Activated CD4-positive, alpha-beta T cell treated with anti-CD3 and anti-CD28 coated beads, Interleukin-2, amount 10 ng/mL, durations not matched to agents 7 days and 5 days (primary cell): ENCODE data around the gene KCNH1. TPM values are rescaled to one million over a fixed set of nuclear protein-coding genes. Genes with fewer than 3 reads are reported as not detected.

Source experiments
- CTCF ChIA-PET: fragments of 350-600 bp; sonication (Branson Sonifier 250); formaldehyde crosslinking; loops from one replicate; lab custom pipeline; 2021; ENCODE audit warnings: antibody characterized with exemption; lab: Charles Lee
- POLR2A ChIA-PET: fragments of 350-600 bp; sonication (Branson Sonifier 250); formaldehyde crosslinking; loops from one replicate; lab custom pipeline; 2021; ENCODE audit warnings: antibody characterized with exemption; lab: Charles Lee
- DNase-seq: peaks from one replicate; pipeline ENCODE4 v3.0.0-alpha.2; 2020
- H3K27ac Mint-ChIP-seq: one replicate; pipeline ENCODE4 v1.8.0; 2021; ENCODE audit warnings: mild to moderate bottlenecking, moderate library complexity, mixed read lengths
- H3K27me3 Mint-ChIP-seq: one replicate; pipeline ENCODE4 v1.8.0; 2021; ENCODE audit warnings: mixed read lengths
- H3K36me3 Mint-ChIP-seq: one replicate; pipeline ENCODE4 v1.8.0; 2021; ENCODE audit warnings: low read depth, mixed read lengths
- H3K4me1 Mint-ChIP-seq: one replicate; pipeline ENCODE4 v1.8.0; 2021; ENCODE audit warnings: mixed read lengths
- H3K4me3 Mint-ChIP-seq: one replicate; pipeline ENCODE4 v1.8.0; 2021; ENCODE audit warnings: mild to moderate bottlenecking, moderate library complexity, mixed read lengths
- H3K9me3 Mint-ChIP-seq: one replicate; pipeline ENCODE4 v1.8.0; 2021; ENCODE audit warnings: mixed read lengths
- total RNA-seq, 2 experiments: library from RNA; stranded (reverse); gene quantifications; one replicate each; pipeline ENCODE4 v1.2.3, GENCODE V29; 2021

The KCNH1 gene
- total RNA-seq, 2 experiments from 2014 or later = not detected

DNA sequence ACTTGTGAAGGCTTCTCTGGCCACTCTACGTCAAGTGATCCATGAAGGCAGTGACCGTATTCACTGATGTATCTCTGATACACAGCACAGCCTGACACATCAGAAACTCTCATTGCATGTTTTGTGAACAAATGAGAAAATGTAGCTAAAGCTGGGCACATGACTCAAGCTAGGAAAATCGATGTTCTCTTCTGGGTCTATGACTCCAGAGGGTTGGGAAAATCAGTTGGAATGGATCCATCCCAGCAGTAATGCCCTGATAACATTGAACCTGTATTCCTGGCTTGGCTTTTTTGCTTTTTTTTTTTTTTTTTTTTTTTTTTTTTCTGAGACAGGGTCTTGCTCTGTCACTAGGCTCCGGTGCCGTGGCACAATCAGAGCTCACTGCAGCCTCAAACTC is 395.7 kb downstream of the KCNH1 start:
- Mint-ChIP-seq H3K4me3 (no peak overlapping the region), H3K27me3 (peaks cover 6% of the 10 kb centered on the region), H3K9me3 (no peaks in the 10 kb centered on the region), H3K4me1 (no peaks in the 10 kb centered on the region), H3K27ac (no peak overlapping the region), H3K36me3 (no peaks in the 10 kb centered on the region)
- ChIA-PET POLR2A (no interaction called here), CTCF (no interaction called here)
- no peak for DNase-seq

DNA sequence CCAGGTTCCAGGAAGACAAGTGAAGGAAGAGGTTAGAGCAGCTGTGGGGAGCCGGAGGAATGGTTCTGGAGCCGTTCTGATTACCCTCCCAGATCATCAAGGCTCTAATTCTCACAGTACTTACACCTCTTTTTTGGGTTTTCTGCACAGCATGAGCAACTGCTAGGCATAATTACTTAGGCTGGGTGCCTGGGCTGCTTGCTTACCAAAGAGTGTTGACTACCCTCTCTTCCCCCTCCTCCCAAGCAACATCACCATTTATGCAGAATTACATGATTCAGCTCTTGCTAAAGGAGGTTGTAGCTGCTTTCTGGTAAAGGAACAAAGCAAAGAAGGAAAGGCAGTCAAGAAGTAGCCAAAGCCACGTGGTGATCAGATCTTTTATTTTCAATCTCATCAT is 397.2 kb downstream of the KCNH1 start:
- DNase-seq = no peak
- ChIA-PET CTCF (no interaction called here), POLR2A (no interaction called here)
- Mint-ChIP-seq H3K27me3 (peaks cover 6% of the 10 kb centered on the region), H3K36me3 (no peaks in the 10 kb centered on the region), H3K9me3 (no peaks in the 10 kb centered on the region), H3K4me3 (no peak overlapping the region), H3K27ac (no peak overlapping the region), H3K4me1 (no peaks in the 10 kb centered on the region)

DNA sequence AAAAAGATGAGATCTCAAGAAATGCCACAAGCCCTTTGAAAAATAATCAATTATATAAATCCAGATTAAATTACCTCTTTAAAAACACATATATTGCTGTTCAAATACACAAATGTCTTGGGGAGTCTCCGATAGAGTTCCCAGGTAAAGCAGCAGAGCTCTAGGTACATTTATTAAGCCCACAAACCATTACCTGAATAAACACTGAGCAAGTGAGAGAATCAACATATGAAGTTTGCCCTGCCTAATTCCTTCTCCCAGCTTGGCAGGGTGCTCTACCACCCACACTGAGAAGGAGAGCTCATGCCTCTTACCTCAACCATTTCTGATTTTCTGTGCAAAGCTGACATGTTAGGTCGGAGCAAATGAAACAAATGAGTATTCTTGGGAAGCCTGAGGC is 402.4 kb downstream of the KCNH1 start:
- Mint-ChIP-seq H3K27ac (no peak overlapping the region), H3K4me3 (no peak overlapping the region), H3K27me3 (peaks cover 5% of the 10 kb centered on the region), H3K36me3 (no peaks in the 10 kb centered on the region), H3K9me3 (no peaks in the 10 kb centered on the region), H3K4me1 (peaks cover 3% of the 10 kb centered on the region)
- CTCF ChIA-PET = interaction anchor here (0.9 kb wide), 1 partner anchor 9 kb away, joined by 9 read pairs; no protein-coding TSS in a partner anchor
- POLR2A ChIA-PET = no interaction called here
- DNase-seq = no peak

DNA sequence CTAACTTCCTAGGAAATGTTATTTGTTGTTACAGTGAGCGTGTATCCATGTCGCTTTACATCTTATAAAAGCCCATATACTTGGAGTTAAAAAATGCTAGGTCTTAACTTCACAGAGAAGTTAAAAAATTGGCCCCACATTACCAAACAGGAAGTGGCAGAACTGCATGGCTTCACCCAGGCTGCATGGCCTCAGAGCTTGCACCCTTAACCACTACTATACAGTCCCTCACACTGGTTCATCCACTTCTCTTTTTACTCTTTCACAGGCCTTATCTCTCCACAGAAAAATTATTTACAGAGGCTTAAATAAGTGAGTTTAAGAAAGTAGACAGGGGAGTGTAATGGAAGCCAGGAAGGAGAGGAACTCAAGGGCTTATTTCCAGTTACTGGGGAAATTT is 402.8 kb downstream of the KCNH1 start:
- no peak for DNase-seq
- H3K27ac Mint-ChIP-seq = no peak overlapping the region
- peaks cover 3% of the 10 kb centered on the region for H3K4me1 Mint-ChIP-seq

DNA sequence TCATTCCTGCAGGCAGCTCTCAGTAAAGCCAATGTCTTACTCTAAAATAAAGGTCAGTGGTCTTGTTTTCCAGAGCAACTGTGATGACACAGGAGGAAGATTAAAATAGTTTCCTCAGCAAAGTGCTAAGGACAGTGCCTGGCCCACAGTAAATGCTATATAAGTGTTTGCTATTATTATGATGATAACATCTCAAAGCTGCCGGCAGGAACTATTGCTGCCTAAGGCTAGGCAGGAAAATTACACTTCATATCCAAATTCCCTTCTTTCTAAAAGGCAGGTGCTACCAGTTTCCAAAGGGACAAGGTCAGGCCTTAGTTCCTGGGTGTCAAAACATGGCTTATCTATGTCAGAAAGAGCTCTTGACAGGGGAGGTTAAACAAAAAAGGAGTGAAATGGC is 403.9 kb downstream of the KCNH1 start:
- H3K27ac Mint-ChIP-seq = no peak overlapping the region
- no peak overlapping the region for H3K4me3 Mint-ChIP-seq
- H3K27me3 Mint-ChIP-seq = peaks cover 3% of the 10 kb centered on the region
- no peak for DNase-seq
- POLR2A ChIA-PET = no interaction called here
- CTCF ChIA-PET = no interaction called here
- no peaks in the 10 kb centered on the region for H3K9me3 Mint-ChIP-seq
- H3K36me3 Mint-ChIP-seq = no peaks in the 10 kb centered on the region
- peaks cover 3% of the 10 kb centered on the region for H3K4me1 Mint-ChIP-seq

More for the DNA sequence above, 402.8 kb downstream of the KCNH1 start:
- Mint-ChIP-seq H3K9me3 (no peaks in the 10 kb centered on the region), H3K27me3 (peaks cover 3% of the 10 kb centered on the region), H3K4me3 (no peak overlapping the region), H3K36me3 (no peaks in the 10 kb centered on the region)
- ChIA-PET POLR2A (no interaction called here), CTCF (no interaction called here)

DNA sequence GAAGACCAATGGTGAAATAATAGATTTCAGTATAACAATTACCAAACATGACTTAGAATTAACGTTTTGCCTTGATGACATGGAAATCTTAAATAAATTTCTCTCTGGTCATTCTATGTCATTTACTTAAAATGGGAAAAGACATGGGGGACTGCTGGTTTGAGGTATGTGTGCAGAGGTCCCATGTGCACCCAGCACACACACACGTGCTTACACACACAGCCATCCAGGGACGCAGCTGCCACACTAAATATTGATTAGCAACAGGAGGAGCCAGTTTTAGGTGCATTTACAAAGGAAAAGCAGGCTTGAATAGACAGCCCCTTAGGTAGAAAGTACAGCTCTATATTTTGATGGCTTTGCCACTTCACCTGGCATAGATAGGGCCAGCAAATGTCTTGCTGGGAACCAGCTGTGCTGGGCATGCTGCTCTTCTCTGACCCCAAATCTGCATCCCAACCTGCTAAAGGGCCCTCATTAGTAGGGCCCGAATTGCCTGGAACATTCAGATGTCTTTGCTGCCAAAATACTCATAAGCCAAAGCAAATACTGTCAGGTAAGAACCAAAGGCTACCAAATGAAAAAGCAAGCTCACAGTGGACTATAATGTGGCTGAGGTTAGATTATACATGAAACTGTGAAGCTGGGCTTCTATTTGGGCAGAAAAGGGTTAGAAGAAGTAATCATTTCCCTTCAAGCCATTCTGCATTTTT is 405.4 kb downstream of the KCNH1 start:
- POLR2A ChIA-PET = no interaction called here
- CTCF ChIA-PET = no interaction called here
- no peaks in the 10 kb centered on the region for H3K36me3 Mint-ChIP-seq

DNA sequence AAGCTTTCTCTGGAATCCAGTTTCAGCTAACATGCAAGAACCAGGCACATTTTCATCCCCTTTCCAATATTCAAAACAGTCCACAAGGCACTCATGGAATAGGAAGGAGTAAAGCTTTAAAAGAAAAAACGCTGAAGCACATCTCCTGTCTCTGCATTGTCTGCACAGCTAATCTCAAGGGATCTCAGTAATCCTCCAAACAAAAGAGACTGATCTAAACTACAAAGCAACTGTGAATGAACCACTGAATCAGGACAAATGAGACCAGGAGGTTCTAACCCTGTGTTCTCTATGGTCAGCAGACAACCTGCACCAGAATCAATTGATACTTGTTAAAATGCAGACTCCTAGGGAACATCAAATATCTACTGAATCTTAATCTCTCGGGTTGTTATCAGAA is 406.2 kb downstream of the KCNH1 start:
- Mint-ChIP-seq H3K27me3 (peaks cover 5% of the 10 kb centered on the region), H3K36me3 (no peaks in the 10 kb centered on the region), H3K4me1 (peaks cover 3% of the 10 kb centered on the region), H3K9me3 (no peaks in the 10 kb centered on the region), H3K4me3 (no peak overlapping the region), H3K27ac (no peak overlapping the region)
- ChIA-PET CTCF (no interaction called here), POLR2A (no interaction called here)
- DNase-seq = no peak

More for the DNA sequence above, 405.4 kb downstream of the KCNH1 start:
- no peak for DNase-seq
- no peaks in the 10 kb centered on the region for H3K9me3 Mint-ChIP-seq
- H3K27me3 Mint-ChIP-seq = peaks cover 3% of the 10 kb centered on the region
- no peak overlapping the region for H3K4me3 Mint-ChIP-seq
- H3K4me1 Mint-ChIP-seq = peaks cover 3% of the 10 kb centered on the region
- H3K27ac Mint-ChIP-seq = no peak overlapping the region

DNA sequence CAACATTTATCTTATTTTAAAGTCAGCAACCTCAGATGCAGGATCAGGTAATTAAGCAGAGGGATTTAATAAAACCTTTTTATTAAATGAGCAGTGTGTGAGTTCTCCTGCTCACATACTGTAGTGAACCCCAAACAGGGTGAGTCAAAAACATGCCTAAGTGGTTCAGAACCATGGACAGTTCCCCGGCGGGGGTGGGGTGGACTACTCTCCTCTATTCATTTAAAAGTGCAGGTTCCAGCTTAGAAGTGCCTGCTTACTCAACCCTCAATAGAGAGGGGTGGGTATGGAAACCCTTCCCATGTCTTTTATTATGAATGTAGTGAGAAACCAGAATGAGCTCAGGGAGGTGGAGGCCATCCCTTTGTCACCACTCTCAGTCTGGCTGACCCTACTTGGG is 407.3 kb downstream of the KCNH1 start:
- DNase-seq = peak; percentile 50
- no peaks in the 10 kb centered on the region for H3K9me3 Mint-ChIP-seq
- H3K27me3 Mint-ChIP-seq = peaks cover 5% of the 10 kb centered on the region
- H3K27ac Mint-ChIP-seq = no peak overlapping the region
- no peak overlapping the region for H3K4me3 Mint-ChIP-seq
- CTCF ChIA-PET = no interaction called here
- H3K36me3 Mint-ChIP-seq = no peaks in the 10 kb centered on the region
- POLR2A ChIA-PET = no interaction called here
- peaks cover 3% of the 10 kb centered on the region for H3K4me1 Mint-ChIP-seq

DNA sequence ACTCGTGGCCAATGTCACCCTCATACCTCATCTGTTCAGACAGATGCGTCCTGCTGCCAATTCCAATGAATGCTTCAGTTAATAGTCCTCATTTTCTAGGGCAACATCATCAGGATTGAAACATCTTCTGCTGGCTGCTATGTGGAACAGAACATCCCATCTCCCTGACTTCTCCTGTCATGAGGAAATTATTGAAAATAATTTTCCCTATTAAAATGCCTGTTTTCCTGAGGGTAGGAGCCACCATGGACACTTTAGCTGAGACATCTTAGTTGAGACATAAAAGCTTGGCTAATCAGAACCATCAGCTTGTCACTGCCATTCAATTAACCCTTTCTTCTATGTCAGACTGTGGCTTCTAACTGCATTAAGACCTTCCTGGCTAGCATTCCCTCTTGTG is 409.2 kb downstream of the KCNH1 start:
- Mint-ChIP-seq H3K27ac (no peak overlapping the region), H3K27me3 (peaks cover 5% of the 10 kb centered on the region), H3K4me3 (no peak overlapping the region), H3K9me3 (no peaks in the 10 kb centered on the region), H3K36me3 (no peaks in the 10 kb centered on the region), H3K4me1 (no peaks in the 10 kb centered on the region)
- POLR2A ChIA-PET = no interaction called here
- no peak for DNase-seq
- CTCF ChIA-PET = interaction anchor here (0.8 kb wide), 1 partner anchor 15 kb away, joined by 3 read pairs; no protein-coding TSS in a partner anchor

DNA sequence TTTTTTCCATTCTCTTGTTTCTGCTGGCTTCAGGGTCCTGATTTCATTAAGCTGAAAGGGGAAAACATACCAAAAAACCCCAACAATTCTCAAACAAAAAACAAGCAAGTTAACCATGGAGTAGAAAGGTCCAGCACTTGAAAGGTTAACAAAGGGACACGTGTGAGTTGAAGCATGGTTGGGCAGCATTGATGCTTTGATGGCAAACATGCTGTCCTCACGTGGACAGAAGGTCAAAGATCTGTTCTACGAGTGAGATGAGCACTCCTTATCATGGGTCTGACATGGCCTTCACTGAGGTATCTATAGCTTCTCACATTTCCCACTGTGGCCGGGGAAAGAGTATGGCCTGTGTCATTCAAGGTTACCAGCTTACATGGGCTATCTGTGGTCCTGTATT is 410.3 kb downstream of the KCNH1 start:
- no peak for DNase-seq
- Mint-ChIP-seq H3K27ac (no peak overlapping the region), H3K27me3 (peaks cover 5% of the 10 kb centered on the region), H3K9me3 (no peaks in the 10 kb centered on the region), H3K4me1 (no peaks in the 10 kb centered on the region), H3K36me3 (no peaks in the 10 kb centered on the region), H3K4me3 (no peak overlapping the region)
- POLR2A ChIA-PET = no interaction called here
- CTCF ChIA-PET = no interaction called here

DNA sequence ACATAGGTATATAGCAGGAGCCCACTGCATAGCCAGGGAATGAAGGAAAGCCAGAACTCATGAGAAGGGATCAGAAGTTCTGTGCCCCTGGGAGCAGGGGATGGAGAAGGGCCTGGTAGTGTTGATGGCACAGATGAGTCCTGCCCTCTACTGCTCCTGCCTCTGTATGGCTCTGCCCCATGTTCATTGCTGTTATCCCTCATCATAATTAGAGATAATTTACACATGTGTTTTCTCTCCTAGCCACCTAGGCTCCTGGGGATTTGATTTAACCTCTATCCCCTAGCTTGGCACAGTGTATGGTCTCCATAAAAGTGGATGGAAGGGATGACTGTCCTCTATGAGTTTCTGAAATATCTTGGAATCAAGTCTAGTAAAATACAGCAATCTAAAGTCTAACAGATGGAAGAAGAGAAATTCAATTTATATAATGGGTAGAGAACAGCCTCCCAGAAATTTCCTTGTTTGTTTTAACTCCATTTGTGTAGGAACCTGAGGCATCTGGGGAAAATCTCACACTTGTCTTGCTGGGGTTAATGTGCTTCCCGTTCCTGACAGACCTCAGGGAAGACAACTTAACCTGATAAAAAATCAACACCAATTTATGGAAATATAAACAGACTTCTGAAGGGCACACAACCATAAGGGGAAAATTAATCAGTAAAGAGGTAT is 411.4 kb downstream of the KCNH1 start:
- Mint-ChIP-seq H3K4me1 (no peaks in the 10 kb centered on the region), H3K4me3 (no peak overlapping the region), H3K9me3 (no peaks in the 10 kb centered on the region), H3K27me3 (peaks cover 2% of the 10 kb centered on the region), H3K36me3 (no peaks in the 10 kb centered on the region), H3K27ac (no peak overlapping the region)
- POLR2A ChIA-PET = no interaction called here
- CTCF ChIA-PET = no interaction called here
- DNase-seq = no peak

DNA sequence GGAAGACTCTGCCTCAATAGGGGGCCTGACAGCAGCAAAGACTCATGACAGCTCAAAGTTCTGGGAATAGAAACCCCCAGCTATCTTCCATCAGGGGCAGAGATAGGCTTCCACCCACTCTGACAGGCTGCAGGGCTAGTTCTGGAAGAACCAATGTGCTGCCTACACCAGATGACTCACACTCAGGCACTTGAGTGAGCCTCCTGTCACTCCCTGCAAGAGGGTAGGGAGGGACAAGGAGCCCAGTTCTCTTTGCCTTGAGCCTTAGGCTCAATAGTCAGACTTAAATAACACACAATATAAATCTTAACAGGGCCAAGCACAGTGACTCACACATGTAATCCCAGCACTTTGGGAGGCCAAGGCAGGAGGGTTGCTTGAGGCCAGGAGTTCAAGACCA is 418.9 kb downstream of the KCNH1 start:
- H3K36me3 Mint-ChIP-seq = no peaks in the 10 kb centered on the region
- H3K4me3 Mint-ChIP-seq = no peak overlapping the region
- no peak overlapping the region for H3K27ac Mint-ChIP-seq
- no peaks in the 10 kb centered on the region for H3K9me3 Mint-ChIP-seq
- H3K27me3 Mint-ChIP-seq = no peaks in the 10 kb centered on the region
- ChIA-PET POLR2A (no interaction called here), CTCF (interaction anchor here (0.9 kb wide), 1 partner anchor 13 kb away, joined by 4 read pairs; no protein-coding TSS in a partner anchor)
- no peaks in the 10 kb centered on the region for H3K4me1 Mint-ChIP-seq
- DNase-seq = no peak

DNA sequence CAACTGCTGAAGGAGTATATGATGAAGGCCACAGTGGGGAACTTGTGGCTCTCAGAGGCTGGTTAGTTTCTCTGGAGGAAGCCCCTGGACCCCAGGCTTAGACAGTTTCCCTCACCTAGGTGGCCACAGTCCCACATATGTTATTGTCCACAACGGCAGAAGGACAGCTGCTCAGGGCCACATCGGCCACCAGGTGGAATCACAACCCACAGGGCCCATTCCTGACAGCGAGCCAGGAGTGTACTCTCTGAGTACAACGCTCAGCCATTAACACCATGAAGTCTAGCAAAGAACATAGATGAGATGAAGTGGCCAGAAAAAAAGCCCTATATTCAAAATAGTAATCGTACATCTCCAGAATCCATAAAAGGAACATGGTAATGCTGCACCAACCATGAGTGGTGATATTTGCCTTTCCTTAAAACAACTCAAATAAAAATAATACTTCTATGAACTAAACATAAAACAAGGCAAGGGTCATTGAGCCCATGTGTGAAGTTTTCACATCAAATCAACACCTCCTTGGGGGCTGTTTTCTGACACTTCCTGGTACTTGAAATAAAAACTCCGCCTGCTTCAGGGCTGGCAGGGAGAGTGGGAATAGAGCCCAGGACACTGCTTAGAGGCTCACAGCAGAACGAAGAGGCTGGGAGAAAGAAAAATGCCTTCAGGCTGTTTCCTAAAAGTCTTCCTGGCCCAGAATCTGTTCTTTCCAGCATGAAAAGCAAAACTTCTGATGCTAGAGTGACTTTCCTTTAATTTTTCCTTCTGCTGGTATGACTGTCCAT is 421.9 kb downstream of the KCNH1 start:
- H3K4me3 Mint-ChIP-seq = no peak overlapping the region
- no peak for DNase-seq
- H3K4me1 Mint-ChIP-seq = peaks cover 2% of the 10 kb centered on the region
- POLR2A ChIA-PET = no interaction called here
- no peaks in the 10 kb centered on the region for H3K36me3 Mint-ChIP-seq
- CTCF ChIA-PET = no interaction called here
- no peak overlapping the region for H3K27ac Mint-ChIP-seq
- no peaks in the 10 kb centered on the region for H3K9me3 Mint-ChIP-seq
- H3K27me3 Mint-ChIP-seq = no peaks in the 10 kb centered on the region
